ENCODE results near the gene PTPN13.

PTPN13 gene

DNA sequence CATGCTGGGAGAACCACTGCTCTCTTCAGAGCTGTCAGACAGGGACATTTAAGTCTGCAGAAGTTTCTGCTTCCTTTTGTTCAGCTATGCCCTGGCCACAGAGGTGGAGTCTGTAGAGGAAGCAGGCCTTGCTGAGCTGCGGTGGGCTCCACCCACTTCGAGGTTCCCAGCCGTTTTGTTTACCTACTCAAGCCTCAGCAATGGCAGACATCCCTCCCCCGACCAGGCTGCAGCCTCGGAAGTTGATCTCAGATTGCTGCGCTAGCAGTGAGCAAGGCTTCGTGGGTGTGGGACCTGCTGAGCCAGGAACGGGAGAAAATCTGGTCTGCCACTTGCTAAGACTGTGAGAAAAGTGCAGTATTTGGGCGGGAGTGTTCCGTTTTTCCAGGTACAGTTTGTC, 136.2 kb downstream of the PTPN13 start:
- DNase-seq, result no peak

DNA sequence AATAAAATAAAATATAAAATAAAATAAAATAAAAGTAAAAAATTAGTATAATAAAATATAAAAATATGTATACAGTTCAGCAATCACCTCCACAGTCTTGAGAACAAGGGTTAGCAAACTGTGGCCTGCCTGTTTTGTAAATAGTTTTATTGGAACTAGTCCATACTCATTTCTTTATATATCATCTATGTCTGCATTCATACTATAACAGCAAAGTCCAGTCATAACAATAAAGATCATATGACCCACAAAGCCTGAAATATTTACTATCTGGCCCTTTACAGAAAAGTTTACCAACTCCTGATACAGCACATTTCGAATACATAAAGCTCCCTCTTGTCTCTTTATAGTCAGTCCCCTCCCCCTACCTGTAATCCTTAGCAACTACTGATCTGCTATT, 143.1 kb downstream of the PTPN13 start:
- DNase-seq, result no peak

DNA sequence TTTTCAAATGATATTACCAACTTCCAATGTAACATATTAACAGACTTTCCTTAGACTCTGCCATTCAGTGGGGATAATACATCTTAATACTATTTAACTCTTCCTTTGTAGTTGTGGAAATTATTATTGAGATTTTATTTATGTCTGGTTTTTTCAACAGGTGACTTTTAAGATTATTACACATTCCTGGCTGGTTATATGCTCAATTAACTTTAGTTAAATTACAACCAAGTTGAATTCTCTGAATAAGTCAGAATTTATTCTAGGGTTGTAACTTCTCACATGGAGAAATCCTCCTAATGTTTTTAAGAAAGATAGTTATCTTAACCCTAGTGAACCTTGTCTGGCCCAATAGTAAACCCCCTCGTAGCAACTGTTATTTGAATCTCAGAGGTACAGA, 147.7 kb downstream of the PTPN13 start:
- no peak for DNase-seq

DNA sequence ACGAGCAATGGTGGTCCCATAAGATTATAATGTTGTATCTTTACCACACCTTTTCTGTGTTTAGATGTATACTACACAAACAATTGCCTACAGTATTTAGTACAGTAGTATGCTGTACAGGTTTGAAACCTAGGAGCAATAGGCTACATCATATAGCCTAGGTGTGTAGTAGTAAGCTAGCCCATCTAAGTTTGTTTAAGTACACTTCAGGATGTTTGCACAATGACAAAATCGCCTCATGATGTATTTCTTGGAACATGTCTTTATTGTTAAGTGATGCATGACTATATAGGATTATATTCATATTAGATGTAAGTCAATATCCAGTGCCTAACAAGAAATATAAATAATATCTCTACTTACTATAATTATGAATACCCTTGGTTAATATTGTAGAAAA, 150.5 kb downstream of the PTPN13 start:
- DNase-seq, result no peak

GRCh38 chr4:86749121-86749520, 155.0 kb downstream of the PTPN13 start:
- DNase-seq, result no peak

GRCh38 chr4:86755388-86755787, 161.3 kb downstream of the PTPN13 start:
- DNase-seq, result no peak

DNA sequence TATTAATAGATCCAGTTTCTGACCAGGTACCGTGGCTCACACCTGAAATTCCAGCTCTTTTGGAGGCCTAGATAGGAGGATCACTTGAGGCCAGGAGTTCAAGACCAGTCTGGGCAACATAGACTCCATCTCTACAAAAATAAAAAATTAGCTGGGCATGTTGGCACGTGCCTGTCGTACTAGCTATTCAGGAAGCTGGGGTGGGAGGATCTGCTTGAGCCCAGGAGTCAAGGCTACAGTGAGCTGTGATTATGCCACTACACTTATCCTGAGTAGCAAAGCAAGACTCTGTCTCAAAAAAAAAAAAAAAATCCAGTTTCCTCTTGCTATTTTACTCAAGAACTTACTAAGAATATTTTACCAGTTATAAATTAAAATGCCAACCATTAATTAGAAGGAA, 163.4 kb downstream of the PTPN13 start:
- no peak for DNase-seq

- DNase-seq, result no peak
Measured at GRCh38 chr4:86759298-86759697, 165.2 kb downstream of the PTPN13 start.

DNA sequence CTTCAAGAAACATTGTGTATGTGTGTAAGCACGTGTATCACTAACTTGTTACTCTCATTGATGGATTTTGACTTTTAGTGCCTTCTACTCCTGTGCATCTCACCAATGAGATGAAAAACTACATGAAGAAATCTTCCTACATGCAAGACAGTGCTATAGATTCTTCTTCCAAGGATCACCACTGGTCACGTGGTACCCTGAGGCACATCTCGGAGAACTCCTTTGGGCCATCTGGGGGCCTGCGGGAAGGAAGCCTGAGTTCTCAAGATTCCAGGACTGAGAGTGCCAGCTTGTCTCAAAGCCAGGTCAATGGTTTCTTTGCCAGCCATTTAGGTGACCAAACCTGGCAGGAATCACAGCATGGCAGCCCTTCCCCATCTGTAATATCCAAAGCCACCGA, 168.5 kb downstream of the PTPN13 start:
- no peak for DNase-seq

GRCh38 chr4:86769794-86770193, 175.7 kb downstream of the PTPN13 start:
- no peak for DNase-seq

- no peak for DNase-seq
Measured at GRCh38 chr4:86771141-86771540, 177.0 kb downstream of the PTPN13 start.

DNA sequence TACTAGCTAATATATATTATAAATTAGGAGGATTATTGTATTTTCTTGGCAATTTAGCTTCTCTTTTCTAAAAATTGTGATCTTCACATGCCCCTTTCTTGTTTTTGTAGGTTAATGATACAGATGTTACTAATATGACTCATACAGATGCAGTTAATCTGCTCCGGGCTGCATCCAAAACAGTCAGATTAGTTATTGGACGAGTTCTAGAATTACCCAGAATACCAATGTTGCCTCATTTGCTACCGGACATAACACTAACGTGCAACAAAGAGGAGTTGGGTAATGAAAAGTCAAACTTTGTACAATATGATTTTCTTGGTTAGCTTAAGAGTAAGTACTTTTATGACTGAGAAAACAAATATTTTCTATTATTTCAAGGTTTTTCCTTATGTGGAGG, 180.9 kb downstream of the PTPN13 start:
- DNase-seq, result no peak

DNA sequence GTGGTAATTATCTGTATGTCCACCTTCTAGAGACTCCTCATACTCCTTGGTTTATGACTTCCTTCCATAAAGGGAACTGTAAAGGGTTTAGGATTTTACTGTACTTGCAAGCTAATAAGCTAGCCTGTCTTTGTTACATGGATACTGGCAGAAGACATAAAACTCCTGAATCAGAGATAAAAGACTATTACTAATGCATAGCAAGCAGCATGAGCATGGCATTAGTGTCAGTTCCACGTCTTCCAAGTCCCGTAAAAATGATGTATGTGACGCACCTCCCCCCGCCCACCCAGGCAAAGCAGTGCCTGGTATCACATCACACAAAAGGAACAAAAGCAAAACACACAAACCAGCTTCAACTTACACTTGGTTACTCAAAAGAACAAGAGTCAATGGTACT, 184.1 kb downstream of the PTPN13 start:
- no peak for DNase-seq

GRCh38 chr4:86788826-86789225, 194.7 kb downstream of the PTPN13 start:
- DNase-seq, result no peak

- DNase-seq, result no peak
Measured at GRCh38 chr4:86791126-86791525, 197.0 kb downstream of the PTPN13 start.

GRCh38 chr4:86809809-86810208, 215.7 kb downstream of the PTPN13 start:
- DNase-seq, result no peak

DNA sequence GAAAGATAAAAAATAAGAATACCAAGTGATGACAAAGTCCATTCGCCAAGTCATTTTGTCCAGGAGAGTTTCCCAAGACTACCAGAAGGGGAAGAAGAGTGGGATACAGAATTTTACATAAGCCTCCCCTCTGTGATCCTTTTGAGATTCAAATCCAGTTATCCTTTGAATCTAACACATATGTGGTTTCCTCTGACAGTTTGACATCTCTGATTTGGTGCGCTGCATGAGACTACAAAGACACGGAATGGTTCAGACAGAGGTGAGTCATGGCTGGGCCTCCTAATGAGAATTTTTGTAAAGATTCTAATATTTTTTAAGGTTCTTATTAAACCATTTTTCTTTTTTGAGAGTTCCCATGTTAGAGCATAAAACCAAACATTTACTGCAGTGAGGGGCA, 216.7 kb downstream of the PTPN13 start:
- no peak for DNase-seq

DNA sequence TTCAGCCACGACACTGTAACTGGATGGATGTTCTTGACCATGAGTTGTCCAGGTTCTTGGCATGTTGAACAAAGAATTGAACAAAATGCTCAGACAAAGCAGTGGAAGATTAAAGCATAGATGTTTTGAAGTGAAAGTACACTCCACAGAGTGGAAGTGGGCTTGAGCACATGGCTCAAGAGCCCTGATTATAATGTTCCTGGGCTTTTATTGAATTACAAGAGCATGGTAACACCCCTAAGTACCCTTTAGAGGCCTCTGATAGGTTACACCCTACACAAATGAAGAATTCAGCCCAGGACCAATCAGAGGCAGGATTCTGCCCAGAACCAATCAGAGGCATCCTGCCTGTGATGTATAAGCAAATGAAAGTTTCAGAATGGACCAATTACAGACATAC, 221.5 kb downstream of the PTPN13 start:
- DNase-seq, result no peak

DNA sequence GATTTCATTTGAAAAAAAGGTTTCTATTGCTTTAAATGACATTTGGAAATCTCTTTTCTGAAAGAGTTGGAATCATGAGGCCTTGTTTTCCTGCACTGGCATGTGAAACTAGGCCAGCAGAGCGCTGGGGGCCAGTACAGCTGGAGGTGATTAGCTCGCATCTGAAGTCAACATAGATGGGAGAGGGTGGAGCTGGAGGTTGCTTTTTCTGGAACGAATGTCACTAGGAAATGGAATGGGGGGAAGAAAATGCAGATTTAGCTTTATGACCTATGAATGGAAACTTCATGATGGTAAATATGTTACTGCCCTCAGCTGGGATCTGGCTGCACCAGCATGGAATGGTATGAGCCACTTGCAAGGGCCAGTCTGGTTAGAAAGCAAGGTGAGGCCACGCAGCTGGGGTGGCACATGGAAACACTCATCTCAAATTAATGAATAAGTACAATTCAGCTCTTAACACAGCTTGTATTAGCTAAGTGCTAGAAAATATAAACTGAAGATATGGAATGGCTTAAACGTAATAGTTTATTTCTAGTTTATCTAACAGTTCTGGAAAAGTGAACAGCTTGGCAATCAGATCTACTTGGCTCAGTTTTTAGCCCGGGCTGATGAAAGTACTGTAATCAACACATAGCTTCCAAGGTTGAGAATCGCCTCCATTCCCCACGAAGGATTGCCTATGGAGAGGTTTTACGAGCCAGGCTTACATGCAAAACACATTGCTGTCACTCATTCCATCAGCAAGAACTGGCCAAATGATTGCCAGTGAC, 222.6 kb downstream of the PTPN13 start:
- no peak for DNase-seq

DNA sequence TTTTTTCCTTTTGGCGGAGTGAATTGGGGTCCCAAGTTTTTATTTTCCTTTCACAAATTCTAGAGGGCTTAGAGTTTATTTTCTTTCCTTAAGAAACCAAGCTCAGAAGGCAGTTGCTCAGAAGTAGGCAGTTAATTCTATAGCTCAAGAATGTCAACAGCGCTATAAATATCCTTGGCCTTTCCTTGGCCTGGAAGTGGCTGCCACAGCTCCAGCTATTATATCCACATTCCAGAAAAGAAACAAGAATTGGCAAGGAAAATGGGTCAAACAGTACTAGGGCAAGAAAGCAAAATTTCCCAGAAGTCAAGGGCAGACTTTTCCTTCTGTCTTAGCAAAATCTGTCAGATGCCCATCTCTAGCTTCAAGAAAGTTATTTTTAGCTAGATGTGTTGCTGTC, 224.1 kb downstream of the PTPN13 start:
- DNase-seq, result no peak

- DNase-seq, result no peak
Measured at GRCh38 chr4:86818841-86819240, 224.7 kb downstream of the PTPN13 start.

- DNase-seq, result no peak
Measured at GRCh38 chr4:86819561-86819960, 225.4 kb downstream of the PTPN13 start.

DNA sequence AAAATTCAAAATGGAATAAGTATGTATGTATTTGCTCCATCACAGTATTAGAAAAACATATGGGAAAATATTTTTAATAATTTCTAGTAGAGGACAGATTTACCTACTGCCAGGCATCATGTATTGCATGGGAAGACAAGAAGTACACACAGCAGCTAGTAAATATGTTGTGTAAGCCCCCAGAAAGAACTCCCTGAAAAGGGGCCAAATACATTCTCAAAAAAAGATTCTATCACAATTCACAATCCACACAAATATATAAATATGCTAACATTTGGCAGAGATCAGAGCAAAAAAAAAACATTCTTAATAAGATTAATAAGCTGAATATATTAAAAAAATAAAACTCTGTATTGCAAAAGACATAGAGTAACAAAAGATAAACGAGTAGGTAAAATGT, 227.0 kb downstream of the PTPN13 start:
- no peak for DNase-seq

DNA sequence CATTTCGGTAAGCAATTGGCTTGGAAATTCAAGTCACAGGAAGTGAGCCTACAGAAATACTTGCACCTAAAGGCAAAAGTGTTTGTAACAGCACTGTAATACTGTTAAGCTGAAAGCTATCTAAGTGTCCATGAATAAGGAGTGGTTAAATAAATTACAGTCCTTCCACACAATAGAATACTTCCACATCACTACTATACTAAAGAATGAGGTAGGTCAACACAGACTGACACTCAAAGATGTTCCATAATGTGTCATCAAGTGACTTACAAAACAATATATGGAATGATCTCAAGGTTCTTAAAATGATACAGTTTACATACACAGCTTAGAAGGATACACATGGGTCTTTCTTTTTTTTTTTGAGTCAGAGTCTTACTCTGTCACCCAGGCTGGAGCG, 228.0 kb downstream of the PTPN13 start:
- no peak for DNase-seq

GRCh38 chr4:86825511-86825910, 231.4 kb downstream of the PTPN13 start:
- DNase-seq, result no peak

Data from NCI-H2171 (cell line).